AG20443 (cell line): ENCODE measurements around the gene DGUOK.
"Not testable (repeated sequence)": the region's sequence is repeated elsewhere in the genome, so short reads cannot be mapped to it uniquely, and the experiment has no call there.

Experiments used
- DNase-seq: peaks from one replicate; pipeline ENCODE4 v3.0.0; 2012; ENCODE audit warnings: low spot score, mixed read lengths

Gene DGUOK

DNA sequence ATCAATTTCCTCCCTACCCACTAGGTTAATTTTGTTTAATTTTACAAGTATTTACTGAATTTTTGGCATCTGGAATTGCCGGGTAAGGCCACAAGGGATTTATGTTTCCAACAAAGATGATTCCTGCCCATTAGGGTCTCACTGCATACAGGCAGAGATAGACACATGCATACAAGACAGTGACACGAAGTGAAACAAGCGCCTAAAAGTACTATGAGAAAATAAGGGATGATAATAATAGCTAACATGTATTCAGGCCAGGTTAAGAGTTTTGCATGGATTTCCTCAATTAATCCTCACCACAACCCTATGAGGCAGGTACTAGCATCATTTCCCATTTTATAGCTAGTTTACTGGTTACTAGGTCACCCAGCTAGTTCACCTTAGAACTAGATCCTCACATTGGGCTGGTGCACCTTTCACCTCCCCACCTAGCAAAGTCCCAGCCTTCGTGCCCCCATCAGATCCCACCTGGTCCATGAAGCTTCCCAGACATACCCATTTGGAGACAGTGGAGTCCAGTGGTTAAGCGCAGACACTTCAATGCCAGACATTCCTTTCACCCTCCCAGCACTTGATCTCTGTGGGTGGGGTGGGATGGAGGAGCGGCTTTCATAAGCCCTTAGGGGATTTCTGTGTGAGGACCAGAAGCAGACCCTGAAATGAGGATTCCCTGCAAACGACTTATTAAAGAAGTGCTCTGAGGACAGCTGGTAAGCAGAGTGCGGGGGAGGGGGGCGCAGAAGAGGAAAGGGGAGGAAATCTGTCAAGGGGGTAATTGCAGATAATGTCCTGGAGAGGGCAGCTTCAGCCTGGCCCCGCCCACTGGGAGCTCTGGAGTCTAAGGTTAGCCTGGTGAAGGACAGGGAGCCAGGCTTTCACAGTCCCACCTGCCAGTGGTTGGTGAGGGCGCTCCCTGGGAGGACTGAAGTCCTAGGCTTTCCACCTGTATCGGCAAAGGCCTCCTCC is 5.8 kb upstream of the DGUOK start:
- peak; percentile 43 for DNase-seq

DNA sequence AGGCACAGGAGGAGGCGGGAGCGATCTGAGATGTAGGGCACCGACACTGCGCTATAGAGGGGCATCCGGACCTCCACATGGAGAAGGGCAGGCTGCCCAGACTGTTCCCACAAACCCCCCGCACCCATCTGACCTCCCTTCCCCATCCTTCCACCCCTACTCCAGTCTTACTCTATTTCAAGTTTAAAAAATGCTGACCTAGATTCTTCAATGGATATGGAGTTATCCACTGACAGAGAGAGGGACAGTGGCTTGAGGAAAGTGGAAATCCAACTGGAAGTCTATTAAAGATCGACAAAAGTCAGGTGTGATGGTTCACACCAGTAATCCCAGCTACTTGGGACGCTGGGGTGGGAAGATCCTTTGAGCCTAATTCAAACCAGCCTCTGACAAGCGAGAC is 5.1 kb upstream of the DGUOK start:
- DNase-seq, result no peak

DNA sequence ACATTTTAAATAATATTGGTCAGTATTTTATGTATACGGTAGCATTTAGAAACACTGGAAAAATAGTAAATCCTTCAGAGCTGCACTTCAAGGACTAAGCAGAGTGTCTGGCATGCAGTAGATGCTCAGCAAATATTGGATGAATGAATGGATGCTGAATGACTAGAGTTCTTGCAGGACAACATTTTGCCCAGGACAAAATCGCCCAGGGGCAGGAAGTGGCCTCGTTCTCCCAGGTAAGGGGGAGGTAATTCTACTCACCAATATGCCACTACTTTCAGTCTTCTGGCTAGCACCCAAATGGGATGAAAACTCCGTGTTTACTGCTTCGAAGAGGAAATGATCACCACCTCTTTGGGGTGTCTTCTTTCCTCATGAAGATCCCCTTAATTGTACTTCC is 4.0 kb upstream of the DGUOK start:
- DNase-seq, result no peak

DNA sequence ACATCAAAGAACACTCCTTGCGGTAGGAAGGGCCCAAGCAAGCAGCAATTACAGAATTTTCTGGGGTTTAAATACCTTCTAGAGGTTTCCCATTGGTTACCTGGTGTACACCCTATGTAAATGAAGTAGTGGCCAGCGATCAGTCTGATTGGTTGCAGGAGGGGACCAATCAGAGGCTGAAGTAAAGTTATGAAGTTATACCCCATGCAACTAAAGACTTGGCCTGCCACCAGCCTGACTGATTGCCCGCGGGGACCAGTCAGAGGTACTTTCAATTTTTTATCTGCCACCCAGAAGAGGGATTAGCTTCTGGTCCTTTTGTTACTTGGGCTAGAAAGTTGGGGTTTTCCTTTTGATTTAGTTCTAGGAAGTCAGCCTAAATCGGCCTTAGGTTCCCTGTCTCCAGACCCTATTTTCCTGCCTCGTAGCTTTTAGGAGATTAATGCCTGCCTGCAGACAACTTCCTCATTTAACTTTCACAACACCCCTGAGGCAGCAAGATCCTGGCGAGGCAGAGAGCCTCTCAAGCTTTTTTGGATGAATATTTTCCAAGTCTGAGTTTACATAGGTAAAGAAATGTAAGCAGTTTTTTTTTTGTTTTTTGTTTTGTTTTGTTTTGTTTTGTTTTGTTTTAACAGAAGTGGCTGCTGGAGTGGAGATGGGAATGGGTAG is 1.5 kb upstream of the DGUOK start:
- DNase-seq, result no peak

DNA sequence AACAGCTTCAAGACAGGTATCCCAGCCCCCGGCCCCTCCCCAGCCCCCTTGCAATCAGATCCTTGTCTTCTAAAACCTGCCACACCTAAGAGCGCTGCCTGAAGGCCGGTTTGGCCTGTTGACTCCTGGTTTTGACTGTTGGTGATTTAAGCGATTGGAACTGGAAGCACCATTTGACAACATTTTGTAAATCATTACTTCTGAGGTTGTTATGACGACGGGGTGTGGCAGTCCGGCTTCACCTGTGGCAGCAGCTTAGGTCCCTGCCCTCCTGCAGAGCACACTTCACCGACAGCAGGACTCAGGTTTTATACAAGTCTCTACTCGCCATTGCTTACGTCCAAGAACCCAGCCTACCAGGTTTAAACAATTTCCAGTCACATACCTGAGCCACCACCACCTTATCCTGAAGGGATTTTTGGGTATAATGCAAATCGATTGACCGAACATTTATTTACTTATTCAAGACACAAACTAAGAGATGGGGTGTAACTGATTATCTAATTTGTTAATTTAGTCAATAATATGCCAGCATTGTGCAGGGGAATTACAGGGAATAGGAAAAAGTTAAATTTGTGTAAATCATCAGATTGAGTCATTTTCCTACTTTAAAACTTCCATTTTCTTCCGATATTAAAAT is 707 bp upstream of the DGUOK start:
- DNase-seq, result no peak

DNA sequence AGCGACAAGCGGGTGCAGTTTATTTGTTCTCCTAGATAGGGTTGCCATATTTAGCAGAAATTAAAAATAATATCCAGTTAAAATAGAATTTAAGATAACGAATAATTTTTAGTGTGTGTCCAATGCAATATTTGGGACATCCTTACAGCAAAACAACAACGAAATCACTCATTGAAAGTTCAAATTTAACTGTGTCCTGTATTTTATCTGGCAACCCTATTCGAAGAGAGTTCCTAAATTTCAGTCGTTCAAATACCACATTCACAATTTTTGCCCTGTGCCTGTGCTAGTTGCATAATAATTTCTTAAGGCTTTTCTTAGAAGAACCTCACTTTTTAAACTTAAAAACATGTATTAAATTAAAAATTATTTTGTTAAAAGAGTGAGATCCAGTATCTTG is 664 bp downstream of the DGUOK start:
- no peak for DNase-seq

DNA sequence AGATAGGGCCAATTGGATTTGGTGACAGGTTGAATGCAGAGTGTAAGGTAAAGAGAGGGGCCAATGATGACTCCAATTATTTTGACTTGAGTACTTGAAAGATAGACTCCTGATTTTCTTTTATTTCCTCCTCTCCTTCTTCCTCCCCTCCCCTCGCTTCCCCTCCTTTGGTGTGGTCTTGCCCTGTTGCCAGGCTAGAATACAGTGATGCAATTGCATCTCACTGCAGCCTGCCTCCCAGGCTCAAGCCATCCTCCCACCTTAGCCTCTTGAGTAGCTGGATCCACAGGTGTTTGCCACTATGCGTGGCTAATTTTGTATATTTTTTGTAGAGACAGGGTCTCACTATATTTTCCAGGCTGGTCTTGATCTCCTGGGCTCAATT is 2.3 kb downstream of the DGUOK start:
- DNase-seq, result no peak

DNA sequence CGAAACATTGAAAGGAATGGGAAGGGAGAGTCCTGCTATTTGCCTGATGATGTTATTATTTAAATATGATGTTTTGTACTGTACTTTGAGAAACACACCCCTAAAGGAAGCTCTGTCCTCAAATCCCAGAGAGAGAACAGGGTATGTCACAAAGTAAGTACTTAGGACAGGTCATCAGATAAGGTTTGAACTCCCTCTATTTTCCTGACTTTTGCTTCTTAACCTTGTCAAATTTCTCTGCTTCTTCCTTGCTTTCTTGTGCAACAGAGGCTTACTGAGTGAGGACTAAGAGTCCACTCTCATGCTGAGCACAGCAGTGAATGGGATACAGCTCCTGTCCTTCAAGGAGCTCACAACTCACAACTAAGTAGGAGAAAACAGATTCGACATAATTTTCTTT is 3.7 kb downstream of the DGUOK start:
- DNase-seq, result no peak

DNA sequence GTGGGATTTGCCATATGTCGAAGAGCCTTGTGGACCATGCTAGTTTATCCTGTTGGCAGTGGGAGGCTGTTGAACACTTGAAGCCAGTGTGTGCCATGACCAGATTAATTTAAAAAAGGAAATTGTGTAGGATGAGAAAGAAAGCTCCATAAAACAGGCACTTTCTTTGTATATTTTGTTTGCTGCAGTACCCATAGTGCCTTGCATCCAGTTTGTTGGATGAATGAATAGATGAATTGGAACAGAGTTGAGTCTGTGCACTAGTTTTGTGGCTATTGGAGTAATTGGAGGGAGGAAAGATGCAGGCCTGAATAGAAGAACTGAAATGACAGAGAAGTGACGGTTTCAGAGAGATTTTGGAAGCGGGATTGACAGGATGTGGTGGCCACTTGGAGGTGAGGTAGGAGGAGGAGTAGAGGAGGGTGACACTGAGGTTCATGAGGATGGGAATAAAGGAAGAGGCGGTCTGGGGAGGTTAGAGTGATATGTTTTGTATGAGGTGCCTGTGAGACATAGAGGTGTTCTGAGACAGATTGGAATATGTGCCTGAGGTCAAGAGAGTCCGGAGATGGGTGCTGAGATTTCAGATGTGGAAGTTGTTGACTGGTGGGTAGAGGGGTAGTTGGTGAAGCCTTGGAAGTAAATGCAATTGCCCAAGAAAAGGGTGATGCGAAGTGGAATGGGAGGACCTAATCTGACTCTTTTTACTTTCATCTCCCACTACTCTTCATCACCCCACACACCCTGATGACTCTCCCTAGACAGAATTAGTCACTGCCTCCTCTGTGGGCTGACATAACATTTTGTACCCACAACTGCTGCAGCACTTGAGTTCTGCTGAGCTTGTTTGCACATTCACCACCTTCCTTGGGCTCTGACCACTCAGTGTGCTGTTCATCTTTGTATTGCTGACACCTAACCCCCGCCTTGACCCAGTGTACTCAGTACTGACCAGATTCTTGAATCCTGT is 5.1 kb downstream of the DGUOK start:
- peak; percentile 19 for DNase-seq

DNA sequence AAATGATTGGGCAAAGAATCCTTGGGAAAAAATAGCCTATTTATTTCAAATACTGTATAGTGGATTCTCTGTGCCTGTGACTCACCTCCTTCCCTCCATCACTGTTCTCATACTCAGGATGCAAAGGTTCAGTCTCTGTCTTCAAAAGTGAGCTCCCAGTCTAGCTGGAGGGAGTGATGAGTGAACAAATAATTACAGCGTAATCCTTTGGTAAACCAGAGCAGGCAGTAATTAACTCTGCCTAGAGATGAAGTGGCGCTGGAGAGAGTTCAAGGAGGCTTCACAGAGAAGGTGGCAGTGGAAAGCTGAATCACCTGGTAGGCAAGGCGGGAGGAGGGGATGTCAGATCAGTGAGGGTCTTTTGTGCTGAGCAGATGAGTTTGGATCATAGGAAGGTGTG is 6.5 kb downstream of the DGUOK start:
- no peak for DNase-seq

DNA sequence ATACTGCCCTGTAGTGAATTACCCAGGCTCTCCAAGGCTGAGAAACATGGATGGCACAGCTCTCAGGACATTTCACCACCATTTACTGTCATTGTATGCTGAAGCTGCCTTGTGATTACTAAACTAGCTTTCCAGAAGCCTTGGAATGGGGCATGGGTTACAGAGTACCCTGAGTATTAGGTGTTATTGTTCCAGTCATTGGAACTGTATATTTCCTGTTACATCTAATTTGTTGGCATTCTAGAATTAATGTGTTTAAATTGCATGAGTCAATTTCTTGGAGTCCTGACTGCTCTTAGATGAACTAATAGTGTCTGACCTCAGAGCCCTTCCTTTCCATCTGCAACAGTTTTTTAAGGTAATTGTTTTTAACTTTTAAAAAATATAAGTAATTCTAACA is 9.0 kb downstream of the DGUOK start:
- no peak for DNase-seq

DNA sequence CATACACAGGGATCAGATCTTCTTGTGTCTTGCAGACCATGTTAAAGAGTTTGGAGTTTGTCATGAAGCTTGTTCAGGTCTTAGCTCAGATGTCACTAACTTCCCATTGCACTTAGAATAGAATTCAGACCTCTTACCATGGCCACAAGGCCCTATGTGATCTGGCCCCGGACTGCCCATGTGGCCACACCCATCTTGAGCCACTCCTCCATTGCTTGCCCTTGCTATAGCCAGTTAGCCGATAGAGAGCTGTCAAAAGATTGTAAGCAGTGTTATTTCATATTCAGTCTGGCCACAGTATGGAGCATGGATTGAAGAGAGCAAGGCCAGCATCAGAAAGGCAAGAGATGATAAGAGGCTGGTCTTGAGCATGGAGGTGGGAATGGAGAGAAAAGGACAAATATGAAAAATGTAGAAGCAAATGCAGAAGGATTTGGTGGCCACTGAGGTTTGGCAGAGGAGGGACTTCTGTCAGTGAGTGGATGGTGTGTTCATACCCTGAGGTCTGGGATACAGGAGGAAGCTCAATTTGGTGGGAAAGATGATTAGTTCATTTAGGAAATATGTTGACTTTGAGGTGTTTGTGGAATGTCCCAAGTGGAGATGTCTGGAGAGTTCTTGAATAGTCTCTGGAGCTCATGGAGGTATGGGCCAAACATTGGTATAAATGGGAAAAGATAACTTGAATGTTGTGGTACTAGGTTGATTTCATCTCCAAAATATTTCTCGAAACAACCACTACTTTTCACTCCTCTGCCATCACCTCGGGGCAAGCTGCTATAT is 10.6 kb downstream of the DGUOK start:
- DNase-seq, result no peak

DNA sequence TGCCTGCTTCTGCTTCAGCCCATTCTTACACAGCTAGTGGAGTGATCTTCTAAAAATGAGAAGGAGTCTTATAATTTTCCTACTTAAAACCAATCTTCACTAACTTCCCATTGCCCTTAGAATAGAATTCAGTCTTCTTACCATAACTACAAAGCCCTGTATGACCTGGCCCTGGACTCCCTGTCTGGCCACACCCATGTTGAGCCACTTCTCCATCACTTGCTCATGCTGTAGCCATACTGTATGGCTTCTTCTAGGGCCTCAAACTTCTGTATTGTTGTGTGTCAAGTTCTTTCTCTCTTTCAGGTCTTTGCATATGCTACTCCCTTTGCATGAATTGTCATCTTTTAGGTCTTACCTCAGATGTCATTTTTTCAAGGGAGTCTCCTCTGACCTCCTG is 11.2 kb downstream of the DGUOK start:
- DNase-seq, result no peak

DNA sequence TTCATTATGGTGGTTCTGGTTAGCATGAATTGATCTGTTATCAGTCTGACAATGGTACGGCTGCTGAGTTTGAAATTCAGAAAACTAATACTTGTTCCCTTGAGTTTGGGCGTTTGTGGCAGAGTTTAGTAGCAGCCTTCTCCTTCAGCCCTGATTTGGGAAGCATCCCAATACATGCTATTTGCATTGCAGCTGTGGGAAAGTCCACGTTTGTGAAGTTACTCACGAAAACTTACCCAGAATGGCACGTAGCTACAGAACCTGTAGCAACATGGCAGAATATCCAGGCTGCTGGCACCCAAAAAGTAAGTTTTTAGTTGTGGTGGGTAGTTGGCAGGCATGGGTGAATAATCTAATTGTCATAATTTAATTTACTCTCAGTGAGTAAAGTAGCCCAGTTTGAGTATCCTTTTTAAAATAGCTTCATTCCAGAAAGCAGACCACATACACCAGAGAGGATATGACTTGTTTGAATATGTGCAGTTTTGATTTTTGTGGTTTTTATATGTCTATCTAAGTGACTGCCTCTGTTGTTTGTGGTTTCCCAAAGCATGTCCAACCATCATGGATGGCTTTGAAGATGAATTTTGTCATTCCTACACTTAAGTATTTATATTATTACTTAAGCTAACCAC is 12.2 kb downstream of the DGUOK start:
- DNase-seq, result peak; percentile 59

DNA sequence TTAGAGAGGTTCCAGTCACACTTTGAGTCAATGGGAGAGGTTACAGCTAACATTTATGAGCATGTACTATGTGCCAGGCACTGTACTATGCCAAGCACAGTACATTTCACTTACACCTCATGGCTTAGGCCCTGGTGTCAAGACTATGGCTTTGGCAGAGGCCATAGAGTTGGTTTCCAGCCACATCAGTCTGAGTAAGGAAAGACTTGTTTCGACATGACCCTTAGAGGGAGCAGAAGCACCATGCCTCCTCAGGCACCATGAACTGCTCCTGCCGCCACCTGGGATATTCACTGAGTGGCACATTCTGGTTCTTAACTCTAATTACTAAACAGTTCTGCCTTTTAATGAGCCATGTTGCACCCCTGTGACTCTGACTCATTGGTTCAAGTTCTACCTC is 12.7 kb downstream of the DGUOK start:
- DNase-seq, result peak; percentile 59

DNA sequence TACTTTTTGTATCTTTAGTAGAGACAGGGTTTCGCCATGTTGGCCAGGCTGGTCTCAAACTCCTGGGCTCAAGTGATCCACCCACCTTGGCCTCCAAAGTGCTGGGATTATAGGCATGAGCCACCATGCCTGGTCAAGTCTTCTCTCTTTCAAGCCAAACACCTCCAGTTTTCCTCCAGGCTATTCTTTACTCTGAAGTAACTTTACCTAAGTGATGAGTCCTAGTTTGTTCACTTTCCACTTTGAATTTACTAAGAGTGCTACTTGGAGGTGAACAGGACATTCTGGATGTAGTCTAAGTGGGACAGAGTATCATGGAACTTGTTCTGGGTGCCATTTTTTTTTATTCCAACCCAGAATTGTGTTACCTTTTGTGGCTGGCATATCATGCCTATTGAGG is 13.4 kb downstream of the DGUOK start:
- DNase-seq, result not testable (repeated sequence)

DNA sequence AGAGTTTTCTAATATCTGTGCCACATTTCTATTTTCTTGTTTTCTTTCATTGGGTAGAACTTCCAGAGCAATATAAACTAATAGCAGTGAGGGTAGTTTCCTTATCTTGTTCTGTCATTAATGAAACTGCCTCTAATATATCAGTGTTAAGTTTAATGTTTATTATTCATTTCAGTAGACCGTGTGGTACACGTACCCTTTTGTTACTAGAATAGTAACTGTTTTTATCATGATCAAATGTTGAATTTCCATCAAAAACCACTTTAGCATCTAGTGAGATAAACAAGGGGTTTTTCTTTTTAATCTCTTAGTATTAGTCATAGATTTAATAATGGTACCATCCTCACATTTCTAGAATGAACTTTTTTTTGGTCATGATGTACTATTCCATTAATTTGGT is 16.0 kb downstream of the DGUOK start:
- no peak for DNase-seq

DNA sequence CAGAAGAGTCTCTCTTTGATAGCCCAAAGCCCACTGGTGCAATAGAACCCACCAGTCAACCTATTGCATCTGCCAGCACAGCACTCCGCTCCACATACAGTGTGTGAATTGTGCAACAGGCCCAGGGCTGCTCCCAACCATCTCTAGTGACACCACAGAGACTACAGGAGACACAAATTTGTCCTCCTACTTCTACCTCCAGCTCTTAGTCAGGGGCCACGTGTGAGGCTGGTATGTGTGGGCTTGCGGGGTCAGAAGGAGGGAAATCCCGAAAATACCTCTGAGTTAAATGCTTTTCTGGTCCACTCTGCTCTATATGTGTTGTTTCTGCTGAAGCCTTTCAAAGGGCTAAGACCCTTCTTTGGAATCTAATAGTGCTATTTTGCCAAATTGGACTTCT is 18.0 kb downstream of the DGUOK start:
- DNase-seq, result no peak

DNA sequence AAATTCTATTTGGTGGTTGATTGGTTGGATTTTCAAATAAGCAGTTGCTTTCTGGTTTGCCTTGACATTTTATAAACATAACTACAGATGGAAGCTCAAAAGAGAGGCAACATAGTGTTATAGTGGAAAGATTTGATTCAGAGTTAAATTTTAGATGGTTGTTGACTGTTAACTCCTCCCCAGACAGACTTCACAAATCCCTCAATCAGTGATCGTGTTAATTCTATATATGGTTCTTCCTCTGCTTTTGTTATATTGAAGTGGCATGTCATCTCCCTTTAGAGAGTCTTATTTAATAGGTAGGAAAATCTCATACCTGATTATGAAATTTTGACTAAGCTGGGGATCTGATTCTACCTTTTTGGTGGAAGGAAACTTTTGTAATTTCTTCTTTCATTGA is 19.5 kb downstream of the DGUOK start:
- no peak for DNase-seq

DNA sequence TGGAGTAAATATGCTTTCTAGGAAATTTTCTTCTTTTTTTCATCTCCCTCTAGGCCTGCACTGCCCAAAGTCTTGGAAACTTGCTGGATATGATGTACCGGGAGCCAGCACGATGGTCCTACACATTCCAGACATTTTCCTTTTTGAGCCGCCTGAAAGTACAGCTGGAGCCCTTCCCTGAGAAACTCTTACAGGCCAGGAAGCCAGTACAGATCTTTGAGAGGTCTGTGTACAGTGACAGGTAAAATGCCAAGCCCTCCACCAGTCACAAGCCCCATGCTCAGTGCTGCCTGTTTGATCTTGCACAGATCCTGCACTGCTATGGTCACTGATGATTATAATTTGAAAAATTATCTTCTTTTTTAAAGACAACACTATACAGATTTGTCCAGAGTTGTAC is 20.0 kb downstream of the DGUOK start:
- no peak for DNase-seq
